Stimulated activated CD8-positive, alpha-beta memory T cell treated with anti-CD3 and anti-CD28 coated beads, Interleukin-15, amount 100 ng/mL, for 24 hours (primary cell): Measurements from ENCODE around the gene ACER3.
"Not testable (repeated sequence)": the region's sequence is repeated elsewhere in the genome, so short reads cannot be mapped to it uniquely, and the experiment has no call there.

Experiments used
- DNase-seq: peaks from one replicate; pipeline ENCODE4 v3.0.0-alpha.2; 2020; ENCODE audit warnings: low read depth

The ACER3 gene

GRCh38 chr11:76919887-76920746 lies 59.4 kb downstream of the ACER3 start:
- no peak for DNase-seq

- DNase-seq = no peak
Measured at GRCh38 chr11:76927160-76927559, 66.4 kb downstream of the ACER3 start.

GRCh38 chr11:76935042-76935441 lies 74.3 kb downstream of the ACER3 start:
- DNase-seq = no peak

GRCh38 chr11:76939219-76939631 lies 78.5 kb downstream of the ACER3 start:
- DNase-seq = no peak

GRCh38 chr11:76944225-76944624 lies 83.5 kb downstream of the ACER3 start:
- DNase-seq = no peak

GRCh38 chr11:76946223-76946622 lies 85.5 kb downstream of the ACER3 start:
- no peak for DNase-seq

- no peak for DNase-seq
Measured at GRCh38 chr11:76947190-76947589, 86.5 kb downstream of the ACER3 start.

GRCh38 chr11:76947800-76948199 lies 87.1 kb downstream of the ACER3 start:
- no peak for DNase-seq

GRCh38 chr11:76955459-76956114 lies 94.9 kb downstream of the ACER3 start:
- no peak for DNase-seq

- DNase-seq = no peak
Measured at GRCh38 chr11:76962583-76963416, 102.1 kb downstream of the ACER3 start.

- not testable (repeated sequence) for DNase-seq
Measured at GRCh38 chr11:76963417-76964168, 102.9 kb downstream of the ACER3 start.

- no peak for DNase-seq
Measured at GRCh38 chr11:76972051-76972450, 111.3 kb downstream of the ACER3 start.

- DNase-seq = no peak
Measured at GRCh38 chr11:76974179-76974891, 113.6 kb downstream of the ACER3 start.

GRCh38 chr11:76975513-76975912 lies 114.8 kb downstream of the ACER3 start:
- DNase-seq = no peak

- no peak for DNase-seq
Measured at GRCh38 chr11:76977791-76978190, 117.1 kb downstream of the ACER3 start.

GRCh38 chr11:76978239-76978638 lies 117.5 kb downstream of the ACER3 start:
- DNase-seq = no peak

GRCh38 chr11:76978818-76979217 lies 118.1 kb downstream of the ACER3 start:
- DNase-seq = no peak

GRCh38 chr11:76980196-76980595 lies 119.5 kb downstream of the ACER3 start:
- no peak for DNase-seq

GRCh38 chr11:76984743-76985142 lies 124.0 kb downstream of the ACER3 start:
- no peak for DNase-seq

GRCh38 chr11:76987203-76987602 lies 126.5 kb downstream of the ACER3 start:
- no peak for DNase-seq

GRCh38 chr11:76990628-76991027 lies 129.9 kb downstream of the ACER3 start:
- DNase-seq = no peak
